HG03139 (cell line): Measurements from ENCODE around the gene AHCTF1.
"Not testable (repeated sequence)": the region's sequence is repeated elsewhere in the genome, so short reads cannot be mapped to it uniquely, and the experiment has no call there.

ENCODE experiments used
- ATAC-seq: cut with Tn5 transposase; IDR thresholded peaks from one replicate; pipeline ENCODE4 v1.9.1; 2021; ENCODE audit not compliant: unreplicated experiment

The AHCTF1 gene

DNA sequence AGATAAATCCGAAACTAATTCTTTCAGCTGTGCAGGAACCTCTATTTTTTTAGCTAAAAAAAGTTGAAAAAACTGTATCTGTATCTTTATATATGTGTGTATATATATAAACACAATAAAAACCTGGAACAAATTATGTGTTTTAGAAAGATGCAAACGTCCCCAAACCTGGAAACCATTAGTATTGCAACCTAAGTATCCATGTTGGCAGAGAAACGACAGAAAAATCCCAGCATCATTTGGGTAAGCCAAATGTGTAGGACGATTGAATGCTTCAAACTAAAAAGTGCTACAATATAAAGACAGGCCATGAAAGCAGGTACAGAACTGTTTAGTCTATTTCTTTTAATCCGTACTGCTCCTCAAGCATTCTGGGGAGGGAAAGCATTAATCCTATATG lies 87.9 kb downstream of the AHCTF1 start:
- no peak for ATAC-seq

- ATAC-seq = not testable (repeated sequence)
These were observed 91.0 kb downstream of the AHCTF1 start for GRCh38 chr1:246840761-246841160.

GRCh38 chr1:246838118-246838456 lies 93.7 kb downstream of the AHCTF1 start:
- ATAC-seq = no peak

GRCh38 chr1:246837418-246838117 lies 94.2 kb downstream of the AHCTF1 start:
- peak; percentile 53 for ATAC-seq

- ATAC-seq = no peak
These were observed 95.4 kb downstream of the AHCTF1 start for GRCh38 chr1:246836209-246836966.

GRCh38 chr1:246831543-246831942 lies 100.2 kb downstream of the AHCTF1 start:
- ATAC-seq = no peak

GRCh38 chr1:246828818-246829217 lies 102.9 kb downstream of the AHCTF1 start:
- no peak for ATAC-seq

DNA sequence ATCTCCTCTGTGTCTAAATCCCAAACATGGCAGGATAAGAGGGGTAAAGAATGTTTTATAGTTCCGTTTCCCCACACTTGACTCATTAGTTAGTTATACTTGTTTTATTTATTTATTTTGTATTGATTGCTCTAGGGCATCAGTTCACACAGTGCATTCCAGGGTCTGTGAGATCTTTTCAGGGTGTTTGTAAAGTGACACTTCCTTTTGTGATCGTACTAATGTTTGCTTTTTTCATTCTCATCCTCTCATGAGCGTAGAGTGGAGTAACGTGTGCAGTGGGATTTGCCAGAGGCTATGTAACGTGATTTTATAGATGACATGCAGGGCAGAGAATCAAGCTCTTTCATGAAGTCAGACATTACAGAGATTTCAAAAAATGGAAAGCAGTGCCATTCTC lies 104.4 kb downstream of the AHCTF1 start:
- no peak for ATAC-seq

GRCh38 chr1:246825557-246826175 lies 106.1 kb downstream of the AHCTF1 start:
- no peak for ATAC-seq

DNA sequence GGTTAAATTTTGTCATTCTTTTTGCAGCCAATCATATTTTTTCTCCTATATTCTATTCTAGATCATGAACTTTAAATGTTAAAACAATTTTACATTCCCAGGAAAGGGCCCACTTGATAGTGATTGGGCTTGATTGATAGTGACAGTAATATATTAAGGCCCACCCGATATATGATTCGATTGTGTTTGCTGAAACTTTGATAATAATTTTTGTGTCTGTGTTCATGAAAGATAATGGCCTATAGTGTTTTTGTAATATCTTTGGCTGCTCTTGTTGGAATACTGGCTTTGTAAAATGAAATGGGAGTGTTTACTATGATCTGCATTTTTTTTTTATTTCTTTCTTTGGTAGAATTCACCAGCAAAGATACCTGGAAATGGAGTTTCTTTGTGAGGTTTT lies 107.2 kb downstream of the AHCTF1 start:
- ATAC-seq = no peak

DNA sequence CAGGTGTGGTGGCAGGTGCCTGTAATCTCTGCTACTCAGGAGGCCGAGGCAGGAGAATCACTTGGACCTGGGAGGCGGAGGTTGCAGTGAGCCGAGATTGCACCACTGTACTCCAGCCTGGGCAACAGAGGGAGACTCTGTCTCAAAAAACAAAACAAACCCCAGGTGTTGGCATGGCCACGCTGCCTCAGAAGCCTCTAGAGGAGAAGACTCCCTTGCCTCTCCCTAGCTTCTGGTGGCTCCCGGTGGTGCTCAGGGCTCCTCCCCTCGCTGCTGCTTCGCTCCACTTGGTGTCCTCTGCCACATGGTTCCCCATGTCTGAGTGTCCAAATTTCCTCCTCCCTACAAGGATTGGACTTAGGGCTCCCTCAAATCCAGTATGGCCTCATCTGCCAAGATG lies 109.6 kb downstream of the AHCTF1 start:
- ATAC-seq = not testable (repeated sequence)

DNA sequence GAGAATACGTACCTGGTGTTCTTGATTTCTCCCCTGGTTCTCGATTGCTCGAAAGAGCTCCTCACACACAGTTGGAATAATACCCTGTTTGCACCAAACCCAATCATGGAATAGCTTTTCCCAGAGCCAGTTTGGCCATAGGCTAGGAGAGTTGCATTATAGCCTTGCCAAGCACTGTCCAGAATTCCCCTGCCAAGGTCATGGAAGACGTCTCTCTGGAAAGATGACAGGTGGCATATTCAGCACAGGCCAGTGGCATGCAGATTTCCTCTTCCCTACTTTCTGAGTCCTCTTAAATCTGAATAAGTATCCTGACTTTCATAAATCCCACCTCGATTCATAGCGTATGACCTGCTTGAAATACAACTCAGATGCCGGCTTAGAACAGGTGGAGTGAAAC lies 111.1 kb downstream of the AHCTF1 start:
- no peak for ATAC-seq

- ATAC-seq = not testable (repeated sequence)
These were observed 114.0 kb downstream of the AHCTF1 start for GRCh38 chr1:246817778-246818177.

GRCh38 chr1:246815693-246816270 lies 116.0 kb downstream of the AHCTF1 start:
- no peak for ATAC-seq

DNA sequence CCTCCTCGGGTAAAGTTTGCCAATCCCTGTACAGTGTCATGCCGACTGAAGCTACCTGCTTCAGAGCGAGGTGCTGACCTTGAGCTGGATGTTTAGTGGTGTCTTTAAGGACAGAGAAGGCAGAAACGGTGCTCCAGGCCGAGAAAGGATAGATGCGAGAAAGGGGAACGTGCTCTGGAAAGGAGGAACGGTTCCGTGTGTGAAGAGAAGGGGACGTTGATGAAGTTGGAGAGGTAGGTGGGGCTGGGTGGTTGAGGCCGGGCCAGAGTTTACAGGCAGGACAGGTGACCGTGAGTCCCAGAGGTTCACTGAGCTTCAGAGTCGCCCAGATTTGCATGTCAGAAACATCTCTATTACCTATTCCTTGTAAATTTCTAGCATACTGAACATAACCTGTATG lies 116.9 kb downstream of the AHCTF1 start:
- no peak for ATAC-seq

DNA sequence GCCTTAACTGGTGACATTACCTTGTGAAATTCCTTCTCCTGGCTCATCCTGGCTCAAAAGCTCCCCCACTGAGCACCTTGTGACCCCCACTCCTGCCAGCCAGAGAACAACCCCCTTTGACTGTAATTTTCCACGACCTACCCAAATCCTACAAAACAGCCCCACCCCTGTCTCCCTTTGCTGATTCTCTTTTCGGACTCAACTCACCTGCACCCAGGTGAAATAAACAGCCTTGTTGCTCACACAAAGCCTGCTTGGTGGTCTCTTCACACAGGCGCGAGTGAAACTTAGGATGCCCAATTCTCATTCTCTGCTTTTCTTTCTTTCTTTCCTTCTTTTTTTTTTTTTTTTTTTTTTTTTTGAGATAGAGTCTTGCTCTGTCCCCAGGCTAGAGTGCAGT lies 118.4 kb downstream of the AHCTF1 start:
- ATAC-seq = not testable (repeated sequence)

DNA sequence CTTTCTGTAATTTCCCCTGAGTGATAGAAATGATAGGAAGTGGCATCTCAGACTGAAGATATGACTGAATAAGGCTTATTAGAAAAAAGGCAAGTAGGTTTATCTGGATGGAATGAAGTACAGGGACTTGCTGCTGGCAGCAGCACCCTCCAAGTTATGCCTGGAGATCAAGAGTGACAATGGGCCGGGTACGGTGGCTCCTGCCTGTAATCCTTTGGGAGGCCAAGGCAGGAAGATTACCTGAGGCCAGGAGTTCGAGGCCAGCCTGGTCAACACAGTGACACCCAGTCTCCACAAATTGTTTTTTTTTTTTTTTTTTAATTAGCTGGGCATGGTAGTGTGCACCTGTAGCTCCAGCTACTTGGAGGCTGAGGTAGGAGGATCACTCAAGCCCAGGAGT lies 119.8 kb downstream of the AHCTF1 start:
- ATAC-seq = no peak

GRCh38 chr1:246809473-246809872 lies 122.3 kb downstream of the AHCTF1 start:
- ATAC-seq = no peak

- no peak for ATAC-seq
These were observed 126.5 kb downstream of the AHCTF1 start for GRCh38 chr1:246805135-246805716.

DNA sequence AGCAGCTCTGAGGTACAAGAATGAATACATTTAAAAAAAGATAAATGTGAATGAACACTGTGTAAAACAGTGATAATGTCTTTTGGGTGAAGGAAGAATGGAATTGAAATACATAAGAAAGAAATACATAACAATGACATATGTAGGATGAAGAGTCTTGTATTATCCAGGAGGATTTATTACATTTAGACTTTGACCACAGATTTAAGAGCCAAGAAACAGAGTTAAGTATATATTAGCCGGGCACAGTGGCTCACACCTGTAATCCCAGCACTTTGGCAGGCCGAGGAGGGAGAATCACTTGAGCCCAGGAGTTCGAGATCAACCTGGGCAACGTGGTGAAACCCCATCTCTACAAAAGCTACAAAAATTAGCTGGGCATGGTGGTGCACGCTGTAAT lies 127.9 kb downstream of the AHCTF1 start:
- ATAC-seq = no peak

DNA sequence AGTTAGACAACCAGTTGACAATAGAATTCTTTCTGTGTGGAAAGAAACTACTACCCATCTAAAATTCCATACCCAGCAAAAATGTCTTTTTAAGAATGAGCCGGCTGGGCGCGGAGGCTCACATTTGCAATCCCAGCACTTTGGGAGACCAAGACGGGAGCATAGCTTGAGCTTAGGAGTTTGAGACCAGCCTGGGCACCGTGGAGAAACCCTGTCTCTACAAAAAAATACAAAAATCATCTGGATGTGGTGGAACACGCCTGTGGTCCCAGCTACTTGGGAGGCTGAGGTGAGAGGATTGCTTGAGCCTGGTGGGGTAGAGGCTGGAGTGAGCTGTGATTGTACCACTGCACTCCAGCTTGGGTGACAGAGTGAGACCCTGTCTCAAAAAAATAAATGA lies 128.4 kb downstream of the AHCTF1 start:
- no peak for ATAC-seq
